ENCODE measurements around the gene SHROOM1.

The SHROOM1 gene

GRCh38 chr5:132788990-132789886 lies 41.2 kb downstream of the SHROOM1 start:
- ATAC-seq = no peak
- Mint-ChIP-seq H3K27me3 (peaks cover 18% of the 10 kb centered on the region), H3K9me3 (no peaks in the 10 kb centered on the region), H3K4me3 (no peak overlapping the region), H3K36me3 (ENCODE audit: low read depth) (no peaks in the 10 kb centered on the region), H3K27ac (no peak overlapping the region), H3K4me1 (peaks cover 1% of the 10 kb centered on the region)
- no peak for DNase-seq

- H3K27me3 Mint-ChIP-seq = peaks cover 18% of the 10 kb centered on the region
- H3K9me3 Mint-ChIP-seq = no peaks in the 10 kb centered on the region
- no peaks in the 10 kb centered on the region for H3K36me3 Mint-ChIP-seq (ENCODE audit: low read depth)
- peaks cover 1% of the 10 kb centered on the region for H3K4me1 Mint-ChIP-seq
- H3K4me3 Mint-ChIP-seq = no peak overlapping the region
- no peak overlapping the region for H3K27ac Mint-ChIP-seq
- no peak for DNase-seq
- no peak for ATAC-seq
Observed at GRCh38 chr5:132788508-132788907, 41.9 kb downstream of the SHROOM1 start.

GRCh38 chr5:132787076-132787475 lies 43.4 kb downstream of the SHROOM1 start:
- Mint-ChIP-seq H3K36me3 (ENCODE audit: low read depth) (no peaks in the 10 kb centered on the region), H3K4me1 (peaks cover 3% of the 10 kb centered on the region), H3K4me3 (no peak overlapping the region), H3K27me3 (peaks cover 17% of the 10 kb centered on the region), H3K9me3 (no peaks in the 10 kb centered on the region), H3K27ac (no peak overlapping the region)
- DNase-seq (no peak), ATAC-seq (no peak)

- no peaks in the 10 kb centered on the region for H3K36me3 Mint-ChIP-seq (ENCODE audit: low read depth)
- H3K27ac Mint-ChIP-seq = no peak overlapping the region
- H3K4me3 Mint-ChIP-seq = no peak overlapping the region
- peaks cover 24% of the 10 kb centered on the region for H3K27me3 Mint-ChIP-seq
- ATAC-seq (no peak), DNase-seq (no peak)
- peaks cover 3% of the 10 kb centered on the region for H3K4me1 Mint-ChIP-seq
- H3K9me3 Mint-ChIP-seq = no peaks in the 10 kb centered on the region
Observed at GRCh38 chr5:132785864-132786263, 44.6 kb downstream of the SHROOM1 start.

- ATAC-seq (no peak), DNase-seq (no peak)
- H3K4me3 Mint-ChIP-seq = no peak overlapping the region
- H3K4me1 Mint-ChIP-seq = peaks cover 6% of the 10 kb centered on the region
- H3K36me3 Mint-ChIP-seq (ENCODE audit: low read depth) = no peaks in the 10 kb centered on the region
- H3K27ac Mint-ChIP-seq = no peak overlapping the region
- H3K9me3 Mint-ChIP-seq = no peaks in the 10 kb centered on the region
- peaks cover 24% of the 10 kb centered on the region for H3K27me3 Mint-ChIP-seq
Observed at GRCh38 chr5:132785365-132785764, 45.1 kb downstream of the SHROOM1 start.

DNA sequence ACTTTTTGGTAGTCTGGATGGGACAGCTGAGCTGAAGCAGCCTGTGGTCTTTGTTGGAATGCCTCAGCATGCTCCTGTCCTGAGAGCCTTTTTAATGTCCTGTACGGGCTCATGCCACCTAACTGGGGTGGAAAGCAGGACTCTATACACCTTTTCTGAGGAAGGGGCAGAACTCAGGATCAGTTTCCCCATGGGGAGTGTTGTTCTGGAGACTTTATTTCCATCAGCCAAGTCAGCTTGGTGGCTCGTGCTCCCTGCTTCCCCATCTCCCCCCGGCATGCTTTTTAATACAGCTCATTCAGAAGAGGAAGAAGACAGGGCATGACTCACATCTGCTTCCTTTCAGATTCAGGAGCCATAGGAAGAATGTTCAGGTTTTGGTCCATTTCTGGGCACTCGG lies 48.3 kb downstream of the SHROOM1 start:
- H3K27ac Mint-ChIP-seq = no peak overlapping the region
- H3K27me3 Mint-ChIP-seq = peaks cover 39% of the 10 kb centered on the region
- ATAC-seq (no peak), DNase-seq (no peak)
- H3K9me3 Mint-ChIP-seq = no peaks in the 10 kb centered on the region
- no peaks in the 10 kb centered on the region for H3K36me3 Mint-ChIP-seq (ENCODE audit: low read depth)
- H3K4me3 Mint-ChIP-seq = no peak overlapping the region
- H3K4me1 Mint-ChIP-seq = peaks cover 12% of the 10 kb centered on the region

DNA sequence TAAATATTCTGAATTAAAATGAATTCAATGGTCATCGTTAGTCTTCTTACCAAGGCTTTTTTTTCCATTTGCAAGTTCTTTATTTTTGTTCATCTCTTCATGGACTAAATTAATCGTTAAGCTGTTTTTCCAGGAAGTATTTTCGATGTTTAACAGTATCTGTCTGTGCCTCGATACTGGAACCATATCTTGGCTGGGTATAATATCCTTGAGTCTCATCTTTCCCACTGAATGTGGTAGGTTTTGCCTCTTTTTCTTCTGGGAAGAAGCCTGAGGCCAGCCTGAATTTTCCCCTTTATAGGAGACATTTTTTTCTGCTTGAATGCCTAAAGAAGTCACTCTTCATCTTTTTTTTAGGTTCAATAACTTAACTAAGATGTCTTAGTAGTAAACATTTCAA lies 49.4 kb downstream of the SHROOM1 start:
- ATAC-seq = no peak
- H3K27ac Mint-ChIP-seq = no peak overlapping the region
- H3K4me3 Mint-ChIP-seq = no peak overlapping the region
- H3K9me3 Mint-ChIP-seq = no peaks in the 10 kb centered on the region
- H3K27me3 Mint-ChIP-seq = peaks cover 39% of the 10 kb centered on the region
- peaks cover 12% of the 10 kb centered on the region for H3K4me1 Mint-ChIP-seq
- no peak for DNase-seq
- no peaks in the 10 kb centered on the region for H3K36me3 Mint-ChIP-seq (ENCODE audit: low read depth)

- peaks cover 12% of the 10 kb centered on the region for H3K4me1 Mint-ChIP-seq
- H3K27me3 Mint-ChIP-seq = peaks cover 39% of the 10 kb centered on the region
- no peaks in the 10 kb centered on the region for H3K9me3 Mint-ChIP-seq
- H3K36me3 Mint-ChIP-seq (ENCODE audit: low read depth) = no peaks in the 10 kb centered on the region
- DNase-seq (no peak), ATAC-seq (no peak)
- no peak overlapping the region for H3K27ac Mint-ChIP-seq
- H3K4me3 Mint-ChIP-seq = no peak overlapping the region
Observed at GRCh38 chr5:132780577-132780976, 49.9 kb downstream of the SHROOM1 start.

DNA sequence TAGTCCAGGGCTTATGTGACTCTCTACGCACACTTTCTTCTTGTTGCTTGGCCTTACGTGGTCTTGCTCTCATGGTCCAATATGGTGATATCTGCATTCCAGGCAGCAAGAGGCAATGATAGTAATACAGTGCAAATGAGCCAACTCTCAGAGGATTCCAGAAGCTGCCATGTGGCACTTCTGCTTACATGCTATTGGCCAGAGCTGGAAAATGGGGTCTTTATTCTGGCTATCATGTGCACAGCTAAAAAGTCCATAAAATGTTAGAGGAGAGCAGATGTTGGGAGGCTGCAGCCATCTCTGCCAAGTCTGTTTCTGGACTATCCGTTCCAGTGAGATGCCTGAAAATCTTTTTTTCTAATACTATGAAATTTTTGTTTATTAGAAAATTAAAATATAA lies 50.5 kb downstream of the SHROOM1 start:
- H3K4me3 Mint-ChIP-seq = no peak overlapping the region
- no peaks in the 10 kb centered on the region for H3K36me3 Mint-ChIP-seq (ENCODE audit: low read depth)
- peaks cover 11% of the 10 kb centered on the region for H3K4me1 Mint-ChIP-seq
- H3K9me3 Mint-ChIP-seq = no peaks in the 10 kb centered on the region
- peaks cover 38% of the 10 kb centered on the region for H3K27me3 Mint-ChIP-seq
- DNase-seq (no peak), ATAC-seq (no peak)
- no peak overlapping the region for H3K27ac Mint-ChIP-seq

- Mint-ChIP-seq H3K4me1 (peaks cover 11% of the 10 kb centered on the region), H3K27me3 (peaks cover 37% of the 10 kb centered on the region), H3K27ac (no peak overlapping the region), H3K36me3 (ENCODE audit: low read depth) (no peaks in the 10 kb centered on the region), H3K4me3 (no peak overlapping the region), H3K9me3 (no peaks in the 10 kb centered on the region)
- DNase-seq (no peak), ATAC-seq (no peak)
Observed at GRCh38 chr5:132778856-132779255, 51.6 kb downstream of the SHROOM1 start.

GRCh38 chr5:132778129-132778528 lies 52.3 kb downstream of the SHROOM1 start:
- peaks cover 35% of the 10 kb centered on the region for H3K27me3 Mint-ChIP-seq
- H3K4me1 Mint-ChIP-seq = peaks cover 11% of the 10 kb centered on the region
- H3K36me3 Mint-ChIP-seq (ENCODE audit: low read depth) = no peaks in the 10 kb centered on the region
- DNase-seq = no peak
- H3K9me3 Mint-ChIP-seq = no peaks in the 10 kb centered on the region
- no peak for ATAC-seq
- peak overlapping the region; percentile 75 for H3K4me3 Mint-ChIP-seq
- no peak overlapping the region for H3K27ac Mint-ChIP-seq

GRCh38 chr5:132777209-132778069 lies 53.0 kb downstream of the SHROOM1 start, which contains the start of gene SEPTIN8:
Gene SEPTIN8 (minus strand): TSS chr5:132777239. CDS start chr5:132777137, 102 bp downstream.
- peak; percentile 55 for DNase-seq
- peaks cover 10% of the 10 kb centered on the region for H3K4me1 Mint-ChIP-seq
- H3K4me3 Mint-ChIP-seq = peak within 1 kb of the TSS; percentile 75
- ATAC-seq = peak; percentile 59
- no peak within 1 kb of the TSS for H3K27ac Mint-ChIP-seq
- no peaks in the 10 kb centered on the region for H3K9me3 Mint-ChIP-seq
- no peaks in the 10 kb centered on the region for H3K36me3 Mint-ChIP-seq (ENCODE audit: low read depth)
- peaks cover 33% of the 10 kb centered on the region for H3K27me3 Mint-ChIP-seq

- H3K27ac Mint-ChIP-seq = no peak overlapping the region
- no peaks in the 10 kb centered on the region for H3K36me3 Mint-ChIP-seq (ENCODE audit: low read depth)
- no peaks in the 10 kb centered on the region for H3K9me3 Mint-ChIP-seq
- peaks cover 29% of the 10 kb centered on the region for H3K27me3 Mint-ChIP-seq
- H3K4me1 Mint-ChIP-seq = peaks cover 9% of the 10 kb centered on the region
- H3K4me3 Mint-ChIP-seq = no peak overlapping the region
- no peak for DNase-seq
- ATAC-seq = no peak
Observed at GRCh38 chr5:132776938-132777208, 53.6 kb downstream of the SHROOM1 start.

DNA sequence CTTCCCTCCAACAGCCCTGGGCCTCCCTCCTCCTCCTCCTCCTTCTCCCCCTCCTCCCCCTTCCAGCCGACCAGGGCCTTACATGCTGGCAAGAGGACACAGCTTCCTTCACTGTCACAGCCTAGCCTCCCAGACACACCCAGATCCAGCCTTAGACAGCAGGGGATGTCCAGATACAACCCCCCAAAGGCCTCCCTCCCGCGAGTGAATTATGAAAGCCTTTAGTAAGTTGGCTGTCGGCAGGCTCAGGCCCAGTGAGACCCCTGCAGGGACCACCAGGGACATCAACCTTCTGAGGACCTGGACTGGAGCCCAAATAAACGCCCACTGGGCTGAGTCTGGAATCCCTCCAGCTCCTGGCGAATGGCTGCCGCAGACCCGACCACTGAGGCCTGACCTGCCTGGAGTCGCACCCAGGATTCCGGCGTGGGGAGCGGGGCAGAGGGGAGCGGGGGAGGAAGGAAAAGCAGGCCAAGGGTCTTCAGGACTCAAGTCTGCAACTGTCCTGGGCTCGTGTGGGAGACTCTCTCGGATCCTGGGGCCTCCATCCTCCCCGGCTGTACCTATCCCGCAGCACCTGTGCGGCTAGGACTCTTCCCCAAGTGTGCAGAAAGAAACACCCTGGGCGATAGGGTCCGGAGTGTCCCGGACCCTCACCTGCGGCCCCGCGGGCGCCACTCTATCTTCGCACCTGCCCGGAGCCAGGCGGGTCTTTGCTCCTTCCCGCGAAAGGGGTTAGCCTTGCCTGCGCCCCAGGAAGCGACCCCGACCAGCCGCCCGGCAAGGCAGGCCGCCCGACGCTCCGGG lies 54.1 kb downstream of the SHROOM1 start:
- H3K4me1 Mint-ChIP-seq = peaks cover 9% of the 10 kb centered on the region
- no peak for ATAC-seq
- no peaks in the 10 kb centered on the region for H3K9me3 Mint-ChIP-seq
- no peaks in the 10 kb centered on the region for H3K36me3 Mint-ChIP-seq (ENCODE audit: low read depth)
- H3K27me3 Mint-ChIP-seq = peaks cover 24% of the 10 kb centered on the region
- peak overlapping the region; percentile 51 for H3K4me3 Mint-ChIP-seq
- no peak overlapping the region for H3K27ac Mint-ChIP-seq
- DNase-seq = peak; percentile 14

All from activated naive CD8-positive, alpha-beta T cell treated with anti-CD3 and anti-CD28 coated beads, Interleukin-2, amount 50 U/mL, for 24 hours (primary cell).